Measurements from ENCODE around the gene ARL11. TPM values are rescaled to one million over a fixed set of nuclear protein-coding genes. Genes with fewer than 3 reads are reported as not detected.
A peak's percentile ranks its signal among the peaks of the same experiment; 100 is the strongest.

The ARL11 gene
- total RNA-seq, 1 experiment from 2014 or later: 8.3 TPM

DNA sequence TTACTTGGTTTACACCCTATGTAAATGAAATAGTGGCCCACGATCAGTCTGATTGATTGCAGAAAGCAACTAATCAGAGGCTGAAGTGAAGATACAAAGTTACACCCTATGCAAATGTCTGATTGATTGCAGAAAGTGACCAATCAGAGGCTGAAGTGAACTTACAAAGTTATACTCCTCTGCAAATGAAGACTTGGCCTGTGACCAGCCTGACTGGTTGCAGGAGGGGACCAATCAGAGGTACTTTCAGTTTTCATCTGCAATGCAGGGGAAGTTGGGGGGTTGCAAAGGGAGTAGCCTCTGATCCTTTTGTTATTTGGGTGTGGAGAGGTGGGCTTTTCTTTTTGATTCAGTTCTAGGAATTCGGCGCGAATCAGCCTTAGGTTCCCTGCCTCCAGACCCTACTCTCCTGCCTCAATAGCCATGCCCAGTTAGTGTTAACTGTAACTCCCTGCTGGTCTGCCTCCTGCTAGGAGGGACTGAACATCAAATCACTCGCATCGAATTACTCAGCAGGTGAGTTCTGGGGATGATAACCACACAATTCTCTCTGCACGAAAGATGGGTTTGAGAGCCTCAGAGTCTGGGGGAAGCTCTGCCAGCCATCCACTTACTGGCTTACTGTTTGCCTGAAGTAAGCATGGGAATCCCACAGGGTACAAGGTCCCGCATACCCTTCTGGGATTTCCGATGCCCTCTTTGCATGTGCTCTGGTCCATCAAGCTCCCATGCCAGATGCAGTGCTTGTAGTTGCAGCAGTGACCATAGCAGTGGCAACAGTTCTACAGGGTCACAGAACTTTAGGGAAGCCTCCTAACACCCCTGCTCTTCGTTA is 7.5 kb downstream of the ARL11 start:
- peak overlapping the region; percentile 32; the same call in 1 of the 2 replicates for H3K27ac ChIP-seq (ENCODE audit: low read length)
- no peaks in the 10 kb centered on the region for H3K9me3 ChIP-seq (ENCODE audit: low read length)
- peak overlapping the region; percentile 46; the same call in 1 of the 2 replicates for H3K4me3 ChIP-seq (ENCODE audit: low read length)
- H3K9me2 ChIP-seq (replicated peaks; ENCODE audit: insufficient read depth, low read length): no peaks in the 10 kb centered on the region
- H3K79me2 ChIP-seq (ENCODE audit: low read length): peaks cover 6% of the 10 kb centered on the region
- no peaks in the 10 kb centered on the region for H4K20me1 ChIP-seq (ENCODE audit: insufficient read depth, low read depth, low read length)
- H3K27me3 ChIP-seq (ENCODE audit: low read length): no peaks in the 10 kb centered on the region
- no peaks in the 10 kb centered on the region for H3K36me3 ChIP-seq (ENCODE audit: insufficient read depth, low read length)
- H3K4me1 ChIP-seq (ENCODE audit: low read length): peaks cover 15% of the 10 kb centered on the region
- peak; percentile 82 for DNase-seq
- peak overlapping the region; percentile 43 for H3K9ac ChIP-seq (ENCODE audit: low read length)
- peak overlapping the region; percentile 43 for H3K4me2 ChIP-seq (ENCODE audit: low read depth, low read length, poor library complexity, severe bottlenecking)
- H2AFZ ChIP-seq (ENCODE audit: low read length): no peak overlapping the region

DNA sequence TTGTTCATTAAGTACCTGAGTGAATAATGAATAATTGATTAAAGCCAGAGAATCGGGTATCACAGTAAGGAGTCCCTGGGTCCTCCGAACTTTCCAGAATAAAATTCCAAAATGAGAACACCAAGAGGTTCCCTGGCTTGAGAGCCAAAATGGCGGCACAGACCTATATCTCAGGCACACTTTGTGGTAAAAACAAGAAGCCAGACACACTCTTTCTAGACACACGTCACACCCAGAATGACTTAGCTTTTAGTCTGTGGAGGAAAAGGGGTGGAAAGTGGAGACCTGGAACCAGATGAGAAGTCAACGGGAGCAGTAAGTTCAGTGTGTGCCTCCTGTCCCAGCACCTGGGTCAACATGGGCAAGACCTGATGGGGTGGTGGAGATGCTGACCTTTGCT is 8.4 kb downstream of the ARL11 start:
- H3K79me2 ChIP-seq (ENCODE audit: low read length): peaks cover 3% of the 10 kb centered on the region; the same call in 1 of the 2 replicates
- no peaks in the 10 kb centered on the region for H3K36me3 ChIP-seq (ENCODE audit: insufficient read depth, low read length)
- no peak for DNase-seq
- H3K9me3 ChIP-seq (ENCODE audit: low read length): no peaks in the 10 kb centered on the region
- H3K4me1 ChIP-seq (ENCODE audit: low read length): peaks cover 17% of the 10 kb centered on the region
- H4K20me1 ChIP-seq (ENCODE audit: insufficient read depth, low read depth, low read length): no peaks in the 10 kb centered on the region
- no peak overlapping the region for H3K27ac ChIP-seq (ENCODE audit: low read length)
- no peak overlapping the region for H3K4me3 ChIP-seq (ENCODE audit: low read length)
- no peaks in the 10 kb centered on the region for H3K9me2 ChIP-seq (replicated peaks; ENCODE audit: insufficient read depth, low read length)
- H3K27me3 ChIP-seq (ENCODE audit: low read length): no peaks in the 10 kb centered on the region
- no peak overlapping the region for H3K9ac ChIP-seq (ENCODE audit: low read length)
- H3K4me2 ChIP-seq (ENCODE audit: low read depth, low read length, poor library complexity, severe bottlenecking): no peak overlapping the region
- no peak overlapping the region for H2AFZ ChIP-seq (ENCODE audit: low read length)

DNA sequence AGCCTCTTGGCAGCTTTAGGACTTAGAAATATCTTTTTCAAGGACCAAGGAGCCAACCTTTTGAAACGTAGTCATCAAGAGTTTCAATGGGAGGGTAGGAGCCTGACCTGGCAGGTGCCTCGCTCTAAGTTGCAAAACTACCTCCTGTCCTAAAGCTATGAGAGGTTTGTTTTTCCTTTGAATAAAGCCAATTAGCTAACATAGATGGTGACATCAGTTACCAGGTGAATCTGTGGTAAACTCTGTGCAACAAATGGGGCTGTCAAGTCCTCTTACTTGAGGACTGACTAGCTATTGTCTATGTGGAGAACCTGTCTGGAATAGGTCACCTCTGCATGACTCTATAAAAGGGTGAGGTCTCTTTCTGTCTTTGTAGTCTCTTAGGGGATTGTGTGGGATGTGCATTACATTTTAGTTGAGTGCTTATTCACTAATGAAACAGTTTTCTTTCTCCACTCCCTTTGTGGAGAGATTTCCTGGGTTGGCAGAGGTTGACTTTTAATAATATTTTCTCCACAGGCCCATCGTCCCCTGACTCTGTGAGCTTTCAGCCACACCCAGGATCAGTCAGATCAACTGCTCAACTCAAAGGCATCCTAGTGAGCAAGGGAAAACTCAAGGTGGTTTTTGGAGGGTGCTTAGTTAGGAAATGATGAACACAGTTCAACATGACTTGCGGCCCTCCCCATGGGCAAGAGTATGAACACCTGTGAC is 9.9 kb downstream of the ARL11 start:
- Histone ChIP-seq H3K4me3 (ENCODE audit: low read length) (no peak overlapping the region), H3K36me3 (ENCODE audit: insufficient read depth, low read length) (no peaks in the 10 kb centered on the region), H3K79me2 (ENCODE audit: low read length) (no peaks in the 10 kb centered on the region), H3K4me2 (ENCODE audit: low read depth, low read length, poor library complexity, severe bottlenecking) (no peak overlapping the region), H3K9me2 (replicated peaks; ENCODE audit: insufficient read depth, low read length) (no peaks in the 10 kb centered on the region), H3K27me3 (ENCODE audit: low read length) (no peaks in the 10 kb centered on the region), H3K9ac (ENCODE audit: low read length) (no peak overlapping the region), H3K4me1 (ENCODE audit: low read length) (peaks cover 32% of the 10 kb centered on the region), H4K20me1 (ENCODE audit: insufficient read depth, low read depth, low read length) (no peaks in the 10 kb centered on the region), H3K27ac (ENCODE audit: low read length) (no peak overlapping the region), H3K9me3 (ENCODE audit: low read length) (no peaks in the 10 kb centered on the region), H2AFZ (ENCODE audit: low read length) (no peak overlapping the region)
- DNase-seq: no peak

DNA sequence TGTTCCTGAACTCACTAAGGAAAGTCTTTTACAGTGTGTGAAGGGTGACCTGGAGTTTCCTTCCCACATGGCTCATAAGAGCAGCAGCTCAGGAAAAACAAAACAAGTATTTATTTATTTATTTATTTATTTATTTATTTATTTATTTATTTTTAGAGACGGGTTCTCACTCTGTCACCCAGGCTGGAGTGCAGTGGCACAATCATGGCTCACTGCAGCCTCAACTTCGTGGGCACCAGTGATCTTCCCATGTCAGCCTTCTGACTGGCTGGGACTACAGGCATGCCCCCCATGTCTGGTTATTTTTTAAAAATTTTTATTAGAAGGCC is 10.4 kb downstream of the ARL11 start:
- Histone ChIP-seq H3K9me3 (ENCODE audit: low read length) (no peaks in the 10 kb centered on the region), H3K4me2 (ENCODE audit: low read depth, low read length, poor library complexity, severe bottlenecking) (no peak overlapping the region), H3K9me2 (replicated peaks; ENCODE audit: insufficient read depth, low read length) (no peaks in the 10 kb centered on the region), H3K9ac (ENCODE audit: low read length) (no peak overlapping the region), H3K36me3 (ENCODE audit: insufficient read depth, low read length) (no peaks in the 10 kb centered on the region), H3K79me2 (ENCODE audit: low read length) (no peaks in the 10 kb centered on the region), H3K27ac (ENCODE audit: low read length) (no peak overlapping the region), H3K27me3 (ENCODE audit: low read length) (no peaks in the 10 kb centered on the region), H4K20me1 (ENCODE audit: insufficient read depth, low read depth, low read length) (no peaks in the 10 kb centered on the region), H3K4me1 (ENCODE audit: low read length) (peaks cover 37% of the 10 kb centered on the region), H2AFZ (ENCODE audit: low read length) (no peak overlapping the region), H3K4me3 (ENCODE audit: low read length) (no peak overlapping the region)
- no peak for DNase-seq

DNA sequence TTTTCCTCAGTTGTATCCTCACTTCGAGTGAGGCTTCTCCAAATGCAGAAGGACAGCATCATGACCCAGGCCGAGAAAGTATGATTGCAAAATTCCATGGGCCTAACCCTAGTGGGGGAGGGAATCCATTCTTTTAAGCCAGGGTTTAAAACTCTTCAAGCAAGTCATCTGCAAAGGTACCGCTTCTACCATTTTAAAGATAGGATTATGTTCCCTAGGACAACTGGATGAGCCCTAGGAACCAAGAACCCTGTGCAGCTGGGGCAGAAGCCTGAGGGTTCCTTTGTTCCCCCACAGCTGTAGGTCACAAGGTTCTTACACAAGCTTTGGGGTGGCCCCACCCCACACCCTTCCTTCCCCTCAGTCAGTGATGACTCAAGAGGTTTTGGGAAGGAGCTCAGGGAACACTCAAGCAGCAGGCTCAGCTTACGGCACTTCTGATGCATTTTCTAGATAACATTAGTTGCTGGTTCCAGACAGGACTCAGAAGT is 13.5 kb downstream of the ARL11 start:
- Histone ChIP-seq H3K9me2 (replicated peaks; ENCODE audit: insufficient read depth, low read length) (no peaks in the 10 kb centered on the region), H3K9me3 (ENCODE audit: low read length) (no peaks in the 10 kb centered on the region), H3K36me3 (ENCODE audit: insufficient read depth, low read length) (no peaks in the 10 kb centered on the region), H3K27ac (ENCODE audit: low read length) (peak overlapping the region; percentile 52), H3K4me2 (ENCODE audit: low read depth, low read length, poor library complexity, severe bottlenecking) (peak overlapping the region; percentile 82), H3K79me2 (ENCODE audit: low read length) (no peaks in the 10 kb centered on the region), H3K4me3 (ENCODE audit: low read length) (no peak overlapping the region; the same call in 1 of the 2 replicates), H3K27me3 (ENCODE audit: low read length) (no peaks in the 10 kb centered on the region), H4K20me1 (ENCODE audit: insufficient read depth, low read depth, low read length) (no peaks in the 10 kb centered on the region), H2AFZ (ENCODE audit: low read length) (no peak overlapping the region), H3K4me1 (ENCODE audit: low read length) (peaks cover 26% of the 10 kb centered on the region), H3K9ac (ENCODE audit: low read length) (peak overlapping the region; percentile 35; the same call in 1 of the 2 replicates)
- DNase-seq: no peak

DNA sequence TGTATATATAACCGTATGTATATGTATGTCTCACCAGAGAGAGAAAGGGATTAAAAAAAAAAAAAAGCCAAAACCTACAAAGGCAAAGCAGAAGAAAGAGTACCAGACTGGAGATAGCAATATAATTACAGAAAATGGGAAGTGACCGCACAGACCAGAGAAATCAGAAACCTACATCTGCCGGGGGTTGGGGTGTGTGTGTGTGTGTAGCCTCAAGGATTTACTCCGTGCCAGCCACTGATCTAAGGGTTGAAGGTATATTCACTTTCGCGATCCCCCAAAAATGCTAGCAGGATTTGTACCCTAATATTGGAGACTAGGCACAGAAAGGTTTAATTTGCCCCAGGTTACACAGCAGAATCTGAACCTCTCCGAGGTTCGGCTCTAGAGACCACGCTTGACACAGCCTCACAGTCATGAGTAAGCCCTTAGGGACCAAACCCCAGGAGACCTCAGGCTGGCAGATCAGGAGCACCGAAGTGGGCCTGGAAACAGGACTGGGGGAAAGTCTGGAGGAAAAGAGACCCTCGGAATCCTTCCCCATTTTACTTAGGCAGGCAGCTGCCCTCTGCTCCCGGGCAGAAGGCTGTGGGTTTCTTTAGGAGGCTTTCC is 14.8 kb downstream of the ARL11 start:
- no peaks in the 10 kb centered on the region for H3K36me3 ChIP-seq (ENCODE audit: insufficient read depth, low read length)
- peak overlapping the region; percentile 80 for H2AFZ ChIP-seq (ENCODE audit: low read length)
- H3K4me2 ChIP-seq (ENCODE audit: low read depth, low read length, poor library complexity, severe bottlenecking): peak overlapping the region; percentile 82
- H3K4me1 ChIP-seq (ENCODE audit: low read length): peaks cover 26% of the 10 kb centered on the region
- no peaks in the 10 kb centered on the region for H3K9me2 ChIP-seq (replicated peaks; ENCODE audit: insufficient read depth, low read length)
- DNase-seq: peak; percentile 86
- H3K27me3 ChIP-seq (ENCODE audit: low read length): no peaks in the 10 kb centered on the region
- peak overlapping the region; percentile 81 for H3K27ac ChIP-seq (ENCODE audit: low read length)
- peak overlapping the region; percentile 63 for H3K4me3 ChIP-seq (ENCODE audit: low read length)
- H3K9ac ChIP-seq (ENCODE audit: low read length): peak overlapping the region; percentile 68
- H3K9me3 ChIP-seq (ENCODE audit: low read length): no peaks in the 10 kb centered on the region
- H4K20me1 ChIP-seq (ENCODE audit: insufficient read depth, low read depth, low read length): no peaks in the 10 kb centered on the region
- no peaks in the 10 kb centered on the region for H3K79me2 ChIP-seq (ENCODE audit: low read length)

DNA sequence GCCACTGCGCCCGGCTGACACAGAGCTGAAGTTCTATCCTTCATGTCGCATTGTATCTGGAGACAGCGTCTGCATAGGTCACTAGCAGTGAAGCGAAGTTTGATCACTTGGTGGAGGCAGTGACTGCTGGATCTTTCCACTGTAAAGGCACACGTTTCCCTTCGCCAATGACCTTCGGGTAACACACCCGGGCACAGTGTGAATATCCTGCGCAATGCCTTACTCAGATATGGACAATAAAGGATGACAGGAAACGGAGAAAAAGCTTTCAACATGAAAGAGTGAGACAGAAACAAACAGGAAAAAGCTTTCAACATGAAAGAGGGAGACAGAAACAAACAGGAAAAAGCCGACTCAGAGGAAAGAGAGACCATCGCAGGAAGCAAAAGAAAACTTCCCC is 17.1 kb downstream of the ARL11 start:
- Histone ChIP-seq H3K79me2 (ENCODE audit: low read length) (no peaks in the 10 kb centered on the region), H3K9ac (ENCODE audit: low read length) (no peak overlapping the region), H3K4me1 (ENCODE audit: low read length) (peaks cover 26% of the 10 kb centered on the region), H3K36me3 (ENCODE audit: insufficient read depth, low read length) (no peaks in the 10 kb centered on the region), H3K9me2 (replicated peaks; ENCODE audit: insufficient read depth, low read length) (no peaks in the 10 kb centered on the region), H2AFZ (ENCODE audit: low read length) (no peak overlapping the region), H3K4me3 (ENCODE audit: low read length) (no peak overlapping the region), H3K27ac (ENCODE audit: low read length) (no peak overlapping the region), H3K9me3 (ENCODE audit: low read length) (no peaks in the 10 kb centered on the region), H3K27me3 (ENCODE audit: low read length) (no peaks in the 10 kb centered on the region), H3K4me2 (ENCODE audit: low read depth, low read length, poor library complexity, severe bottlenecking) (no peak overlapping the region), H4K20me1 (ENCODE audit: insufficient read depth, low read depth, low read length) (no peaks in the 10 kb centered on the region)
- DNase-seq: no peak

DNA sequence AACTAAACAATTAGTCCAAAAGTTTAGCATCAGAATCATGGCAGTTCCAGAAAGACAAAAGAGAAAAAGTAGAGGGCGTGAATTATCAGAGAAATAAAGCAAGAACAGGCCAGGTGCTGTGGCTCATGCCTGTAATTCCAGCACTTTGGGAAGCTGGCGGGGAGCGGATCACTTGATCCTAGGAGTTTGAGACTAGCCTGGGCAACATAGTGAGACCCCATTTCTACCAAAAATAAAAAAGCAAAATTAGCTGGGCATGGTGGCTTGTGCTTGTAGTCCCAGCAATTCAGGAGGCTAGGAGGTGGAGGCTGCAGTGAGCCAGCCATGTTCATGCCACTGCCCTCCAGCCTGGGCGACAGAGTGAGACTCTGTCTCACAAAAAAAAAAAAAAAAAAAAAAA is 18.4 kb downstream of the ARL11 start:
- Histone ChIP-seq H3K79me2 (ENCODE audit: low read length) (no peaks in the 10 kb centered on the region), H3K27ac (ENCODE audit: low read length) (no peak overlapping the region), H3K9me3 (ENCODE audit: low read length) (no peaks in the 10 kb centered on the region), H3K4me2 (ENCODE audit: low read depth, low read length, poor library complexity, severe bottlenecking) (no peak overlapping the region), H2AFZ (ENCODE audit: low read length) (no peak overlapping the region), H3K4me3 (ENCODE audit: low read length) (no peak overlapping the region), H3K9ac (ENCODE audit: low read length) (no peak overlapping the region), H4K20me1 (ENCODE audit: insufficient read depth, low read depth, low read length) (no peaks in the 10 kb centered on the region), H3K9me2 (replicated peaks; ENCODE audit: insufficient read depth, low read length) (no peaks in the 10 kb centered on the region), H3K36me3 (ENCODE audit: insufficient read depth, low read length) (no peaks in the 10 kb centered on the region), H3K4me1 (ENCODE audit: low read length) (peaks cover 24% of the 10 kb centered on the region), H3K27me3 (ENCODE audit: low read length) (no peaks in the 10 kb centered on the region)
- no peak for DNase-seq
